HG02642 (cell line): ENCODE data around the gene HAGH.
"Not testable (repeated sequence)": the region's sequence is repeated elsewhere in the genome, so short reads cannot be mapped to it uniquely, and the experiment has no call there.

Experiments used
- ATAC-seq: cut with Tn5 transposase; IDR thresholded peaks from one replicate; pipeline ENCODE4 v1.9.1; 2021; ENCODE audit warnings: mild to moderate bottlenecking; ENCODE audit not compliant: unreplicated experiment, poor library complexity

The HAGH gene

GRCh38 chr16:1815461-1815860, 11.2 kb downstream of the HAGH start:
- ATAC-seq = no peak

DNA sequence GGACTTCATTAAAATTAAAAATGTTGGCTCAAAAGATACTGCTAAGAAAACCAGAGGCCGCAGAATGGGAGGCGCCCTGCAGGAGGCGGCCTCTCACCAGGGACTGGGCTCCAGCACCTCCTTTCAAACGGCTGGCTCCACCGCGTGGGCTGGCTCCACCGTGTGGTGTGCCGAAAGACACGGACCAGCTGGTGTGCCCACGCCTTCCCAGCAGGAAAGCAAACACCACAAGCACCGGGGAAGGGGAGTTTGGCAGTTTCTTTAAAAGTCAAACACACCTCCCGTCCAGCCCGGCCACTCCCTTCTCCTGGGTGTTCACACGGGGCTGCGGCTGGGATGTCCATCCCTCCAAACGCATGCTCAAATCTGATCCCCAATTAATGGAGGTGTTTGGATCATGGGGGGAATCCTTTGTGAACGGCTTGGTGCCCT, 13.9 kb downstream of the HAGH start:
- no peak for ATAC-seq

GRCh38 chr16:1810536-1810935, 16.1 kb downstream of the HAGH start:
- ATAC-seq = no peak

GRCh38 chr16:1810106-1810505, 16.5 kb downstream of the HAGH start:
- no peak for ATAC-seq

DNA sequence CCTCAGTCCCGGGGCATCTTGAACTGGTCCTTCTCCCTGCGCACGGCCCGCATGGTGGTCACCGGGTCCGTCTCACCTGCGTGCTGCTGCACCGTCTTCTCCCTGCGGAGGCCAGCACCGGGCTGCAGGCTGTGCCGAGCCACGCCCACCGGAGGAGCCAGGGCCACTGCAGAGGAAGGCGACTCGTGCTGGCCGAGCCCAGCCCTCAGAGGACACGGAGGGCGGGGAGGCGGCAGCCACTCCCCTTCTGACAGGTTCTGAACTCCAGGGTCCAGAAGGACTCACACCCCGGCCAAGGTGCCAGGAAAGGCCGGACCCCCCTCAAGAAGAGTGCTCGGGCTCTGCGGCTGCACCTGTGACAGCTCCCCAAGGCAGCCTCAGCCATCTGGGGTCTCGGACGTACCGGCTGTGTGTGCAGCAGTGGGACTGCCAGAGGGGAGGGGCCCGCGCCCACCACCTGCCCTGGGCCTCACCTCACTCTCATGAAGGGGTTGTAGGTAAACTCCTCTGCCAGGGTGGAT, 17.3 kb downstream of the HAGH start:
- ATAC-seq = no peak

- no peak for ATAC-seq
Observed at GRCh38 chr16:1808691-1809090, 17.9 kb downstream of the HAGH start.

DNA sequence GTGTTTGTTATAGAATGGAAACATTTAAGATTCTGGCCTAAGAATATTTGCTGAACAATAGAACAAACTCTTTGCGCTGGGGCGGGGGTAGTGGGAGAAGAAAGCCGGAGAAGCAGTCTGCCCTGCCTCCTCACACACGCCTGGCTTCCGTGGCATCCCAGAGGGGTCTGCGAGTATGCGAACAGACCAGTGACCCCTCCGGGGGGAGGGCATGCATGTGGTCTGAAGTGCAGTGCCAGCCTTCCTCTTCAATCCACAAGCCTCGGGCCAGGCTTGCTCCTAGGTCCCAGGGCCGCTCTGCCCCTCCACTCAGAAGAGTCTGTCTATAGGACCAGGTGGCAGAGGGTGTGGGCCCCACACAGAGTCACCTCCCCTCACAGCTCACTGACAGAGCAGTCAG, 19.0 kb downstream of the HAGH start:
- ATAC-seq = no peak

GRCh38 chr16:1800701-1801100, 25.9 kb downstream of the HAGH start:
- no peak for ATAC-seq

DNA sequence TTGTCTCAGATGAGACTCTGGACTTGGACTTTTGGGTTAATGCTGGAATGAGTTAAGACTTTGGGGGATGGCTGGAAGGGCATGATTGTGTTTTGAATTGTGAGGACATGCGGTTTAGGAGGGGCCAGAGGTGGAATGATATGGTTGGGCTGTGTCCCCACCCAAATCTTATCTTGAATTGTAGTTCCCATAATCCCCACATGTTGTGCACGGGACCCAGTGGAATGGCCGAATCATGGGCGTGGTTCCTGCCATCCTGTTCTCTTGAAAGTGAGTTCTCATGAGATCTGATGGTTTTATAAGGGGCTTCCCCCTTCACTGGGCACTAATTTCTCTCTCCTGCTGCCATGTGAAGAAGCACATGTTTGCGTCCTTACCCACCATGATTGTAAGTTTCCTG, 27.4 kb downstream of the HAGH start:
- ATAC-seq = not testable (repeated sequence)

GRCh38 chr16:1794908-1795666, 31.5 kb downstream of the HAGH start:
- no peak for ATAC-seq

GRCh38 chr16:1794221-1794871, 32.3 kb downstream of the HAGH start:
- ATAC-seq = no peak

DNA sequence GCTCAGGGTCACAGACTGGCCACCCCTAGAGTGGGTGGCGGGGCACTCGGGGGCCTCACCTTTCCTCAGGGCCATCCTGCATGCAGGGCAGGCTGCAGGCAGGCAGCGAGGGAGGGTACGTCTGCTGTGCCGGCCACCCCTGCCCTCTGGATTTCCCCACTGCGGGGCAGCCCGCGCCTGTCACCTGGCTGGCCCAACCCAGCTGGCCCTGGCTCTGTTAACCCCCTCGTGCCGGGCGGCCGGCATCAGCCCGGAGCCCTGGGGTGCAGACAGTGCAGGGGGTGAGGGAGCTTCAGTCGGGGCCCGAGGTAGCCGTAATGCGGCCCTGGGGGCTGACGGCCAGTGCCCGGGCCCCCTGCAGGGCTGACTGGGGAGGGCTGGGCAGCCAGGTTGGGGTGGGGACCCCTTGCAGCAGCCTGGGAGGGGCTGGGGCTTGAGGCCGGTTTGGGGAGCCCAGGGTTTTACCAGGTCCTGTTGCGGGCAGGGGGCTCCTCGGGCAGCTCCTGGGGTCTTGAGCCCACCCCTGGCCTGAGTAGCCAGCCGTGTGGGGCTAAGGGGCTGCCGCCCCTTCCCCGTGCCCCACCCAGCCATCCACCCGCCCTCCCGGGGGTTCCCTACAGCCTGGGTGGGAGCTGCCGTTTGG, 32.9 kb downstream of the HAGH start, which contains the start of gene IGFALS:
IGFALS (minus strand) TSS at position 128 of the 643 bp plus-strand sequence; CDS start at position 75, 53 bp downstream.
- no peak for ATAC-seq

GRCh38 chr16:1792836-1793577, 33.6 kb downstream of the HAGH start:
- no peak for ATAC-seq

DNA sequence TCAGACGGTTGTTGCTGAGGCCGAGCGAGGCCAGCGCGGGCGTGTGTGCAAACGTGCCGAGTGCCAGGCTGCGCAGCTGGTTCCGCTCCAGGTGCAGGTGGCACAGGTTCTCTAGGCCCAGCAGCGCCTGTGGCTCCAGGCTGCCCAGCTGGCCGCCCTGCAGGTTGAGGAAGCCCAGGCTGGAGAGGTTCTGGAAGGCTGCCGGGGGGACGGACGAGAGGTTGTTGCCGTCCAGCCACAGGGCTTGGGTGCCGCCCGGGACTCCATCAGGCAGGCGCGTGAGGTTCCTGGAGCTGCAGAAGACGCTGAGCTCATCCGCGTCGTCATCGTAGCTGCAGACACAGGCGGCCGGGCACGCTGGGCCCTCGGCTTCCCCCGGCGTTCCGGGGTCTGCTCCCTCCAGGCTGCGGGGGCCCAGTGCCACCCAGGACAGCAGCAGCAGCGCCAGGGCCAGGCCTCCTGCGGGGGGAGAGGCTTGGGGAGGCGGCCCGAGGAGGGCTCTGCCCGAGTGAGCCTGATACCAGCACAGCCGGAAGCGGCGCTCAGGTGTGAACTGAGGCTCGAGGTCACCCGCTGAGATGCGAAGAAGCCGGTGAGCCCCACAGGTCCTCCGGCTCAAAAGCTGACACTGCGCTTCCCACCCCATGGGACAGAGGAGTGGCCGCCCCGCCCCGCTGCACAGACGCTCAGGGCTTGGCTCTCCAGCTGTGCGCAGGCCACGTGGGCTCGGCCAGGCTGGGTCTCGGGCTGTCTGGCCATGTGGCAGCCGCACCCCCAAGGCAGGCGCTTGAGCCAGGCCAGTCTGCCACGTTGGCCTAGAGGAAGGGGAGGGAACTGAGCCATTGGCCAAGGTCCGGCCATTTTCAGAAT, 34.4 kb downstream of the HAGH start:
- ATAC-seq = no peak

GRCh38 chr16:1791256-1791942, 35.2 kb downstream of the HAGH start:
- no peak for ATAC-seq

GRCh38 chr16:1790611-1791255, 35.9 kb downstream of the HAGH start:
- ATAC-seq = no peak

GRCh38 chr16:1790261-1790610, 36.4 kb downstream of the HAGH start:
- ATAC-seq = no peak

DNA sequence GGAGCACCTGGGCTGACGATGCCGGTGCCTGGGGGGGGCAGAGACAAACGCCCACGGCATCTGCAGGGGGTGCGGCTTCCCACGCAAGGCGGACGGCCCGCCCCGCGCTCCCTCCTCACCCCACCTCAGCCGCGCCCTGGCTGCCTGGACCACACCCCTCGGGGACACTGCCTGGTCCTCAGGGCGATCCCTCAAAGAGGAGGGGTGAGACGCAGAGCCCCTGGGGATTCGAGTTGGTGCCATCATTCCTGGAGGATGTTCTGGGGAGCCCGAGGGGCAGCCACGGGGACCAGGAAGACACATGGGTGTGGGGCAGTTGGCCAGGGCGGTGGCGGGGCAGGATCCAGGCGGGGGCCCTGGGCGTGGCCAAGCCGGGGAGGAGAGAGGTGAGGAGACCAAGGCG, 37.0 kb downstream of the HAGH start:
- no peak for ATAC-seq

DNA sequence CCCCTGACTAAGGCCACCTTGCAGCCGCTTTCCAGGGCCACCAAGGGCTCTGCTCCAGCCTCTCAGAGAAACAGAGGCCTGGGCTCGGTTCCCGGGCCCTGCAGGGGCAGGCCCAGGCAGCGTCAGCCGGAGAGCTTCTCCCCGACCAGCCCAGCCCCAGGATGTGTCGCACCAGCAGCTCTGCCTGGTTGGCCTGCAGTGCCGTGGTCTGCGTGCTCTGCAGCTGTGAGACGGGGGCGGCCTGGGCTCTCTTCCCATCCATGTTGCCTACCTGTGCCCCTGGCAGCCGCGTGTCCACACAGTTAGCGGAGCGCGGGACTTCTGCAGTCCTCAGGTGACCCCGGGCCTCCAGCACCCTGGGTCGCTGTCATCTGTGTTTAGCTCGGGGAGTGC, 37.9 kb downstream of the HAGH start:
- no peak for ATAC-seq
